Kidney epithelial cell (primary cell): Measurements from ENCODE around the gene NTM. TPM values are rescaled to one million over a fixed set of nuclear protein-coding genes. Genes with fewer than 3 reads are reported as not detected.

Experiments
- DNase-seq: peaks from one replicate; pipeline ENCODE4 v3.0.0-alpha.2; 2010; ENCODE audit warnings: low read depth
- H3K27me3 ChIP-seq: 2 replicates; pipeline ENCODE4 v1.6.0; 2011; ENCODE audit warnings: low read length; ENCODE audit not compliant: control insufficient read depth, insufficient read depth
- H3K36me3 ChIP-seq: 2 replicates; pipeline ENCODE4 v1.5.1; 2011; ENCODE audit warnings: low read length; ENCODE audit not compliant: control insufficient read depth, insufficient read depth
- H3K4me3 ChIP-seq: 2 replicates; pipeline ENCODE4 v1.5.1; 2011; ENCODE audit warnings: low read depth, mild to moderate bottlenecking, control low read depth, low read length
- total RNA-seq: library from RNA; depleted of rRNA; stranded (reverse); fragments of >200 nt; gene quantifications from 2 replicates; pipeline ENCODE4 v1.2.3, GENCODE V29; 2015
- TF ChIP-seq, protein P1 (sequence below): IDR thresholded peaks from 2 replicates; pipeline ENCODE4 v1.5.1; 2011; ENCODE audit warnings: mild to moderate bottlenecking, moderate library complexity, low read length, control low read depth, inconsistent platforms; ENCODE audit not compliant: insufficient read depth, poor library complexity, severe bottlenecking

Gene NTM
- total RNA-seq, 1 donor from 2014 or later, result 111 TPM

GRCh38 chr11:131514062-131514461 lies 143.6 kb downstream of the NTM start:
- no peaks in the 10 kb centered on the region for H3K36me3 ChIP-seq
- TF ChIP-seq, protein P1, sequence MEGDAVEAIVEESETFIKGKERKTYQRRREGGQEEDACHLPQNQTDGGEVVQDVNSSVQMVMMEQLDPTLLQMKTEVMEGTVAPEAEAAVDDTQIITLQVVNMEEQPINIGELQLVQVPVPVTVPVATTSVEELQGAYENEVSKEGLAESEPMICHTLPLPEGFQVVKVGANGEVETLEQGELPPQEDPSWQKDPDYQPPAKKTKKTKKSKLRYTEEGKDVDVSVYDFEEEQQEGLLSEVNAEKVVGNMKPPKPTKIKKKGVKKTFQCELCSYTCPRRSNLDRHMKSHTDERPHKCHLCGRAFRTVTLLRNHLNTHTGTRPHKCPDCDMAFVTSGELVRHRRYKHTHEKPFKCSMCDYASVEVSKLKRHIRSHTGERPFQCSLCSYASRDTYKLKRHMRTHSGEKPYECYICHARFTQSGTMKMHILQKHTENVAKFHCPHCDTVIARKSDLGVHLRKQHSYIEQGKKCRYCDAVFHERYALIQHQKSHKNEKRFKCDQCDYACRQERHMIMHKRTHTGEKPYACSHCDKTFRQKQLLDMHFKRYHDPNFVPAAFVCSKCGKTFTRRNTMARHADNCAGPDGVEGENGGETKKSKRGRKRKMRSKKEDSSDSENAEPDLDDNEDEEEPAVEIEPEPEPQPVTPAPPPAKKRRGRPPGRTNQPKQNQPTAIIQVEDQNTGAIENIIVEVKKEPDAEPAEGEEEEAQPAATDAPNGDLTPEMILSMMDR, result no peak
- no peak overlapping the region for H3K4me3 ChIP-seq
- H3K27me3 ChIP-seq, result no peaks in the 10 kb centered on the region
- no peak for DNase-seq

- Histone ChIP-seq H3K27me3 (no peaks in the 10 kb centered on the region), H3K4me3 (no peak overlapping the region), H3K36me3 (no peaks in the 10 kb centered on the region)
- TF ChIP-seq, protein P1, result no peak
- DNase-seq, result no peak
Measured at GRCh38 chr11:131518305-131518838, 148.0 kb downstream of the NTM start.

DNA sequence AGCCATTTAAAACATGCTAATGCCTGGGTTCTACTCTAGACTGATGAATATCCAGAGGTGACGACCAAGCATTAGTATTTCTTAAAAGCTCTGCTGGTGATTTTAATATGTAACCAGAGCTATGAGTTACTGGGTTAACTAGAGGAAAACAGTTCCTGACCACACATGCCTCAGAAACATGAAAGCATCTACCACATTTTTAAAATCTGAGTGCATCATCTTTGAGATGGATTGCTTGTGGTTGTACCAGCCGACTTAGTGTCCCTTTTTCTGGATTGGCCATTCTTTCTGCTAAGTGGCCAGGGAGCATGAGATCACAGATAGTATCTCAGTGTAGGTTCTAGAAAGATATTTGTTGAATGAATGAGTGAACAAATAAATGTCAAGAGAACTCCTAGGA lies 152.4 kb downstream of the NTM start:
- H3K27me3 ChIP-seq, result no peaks in the 10 kb centered on the region
- no peak overlapping the region for H3K4me3 ChIP-seq
- TF ChIP-seq, protein P1, result no peak
- DNase-seq, result no peak
- H3K36me3 ChIP-seq, result no peaks in the 10 kb centered on the region

- DNase-seq, result no peak
- TF ChIP-seq, protein P1, result no peak
- no peaks in the 10 kb centered on the region for H3K36me3 ChIP-seq
- H3K27me3 ChIP-seq, result no peaks in the 10 kb centered on the region
- no peak overlapping the region for H3K4me3 ChIP-seq
Measured at GRCh38 chr11:131530407-131530806, 160.0 kb downstream of the NTM start.

- TF ChIP-seq, protein P1, result no peak
- H3K4me3 ChIP-seq, result no peak overlapping the region
- no peak for DNase-seq
- no peaks in the 10 kb centered on the region for H3K36me3 ChIP-seq
- H3K27me3 ChIP-seq, result no peaks in the 10 kb centered on the region
Measured at GRCh38 chr11:131533149-131533548, 162.7 kb downstream of the NTM start.

- no peak for DNase-seq
- no peaks in the 10 kb centered on the region for H3K27me3 ChIP-seq
- no peak overlapping the region for H3K4me3 ChIP-seq
- no peaks in the 10 kb centered on the region for H3K36me3 ChIP-seq
- TF ChIP-seq, protein P1, result no peak
Measured at GRCh38 chr11:131533998-131534397, 163.6 kb downstream of the NTM start.
